ENCODE measurements around the gene ZC3H14.

ZC3H14 gene

DNA sequence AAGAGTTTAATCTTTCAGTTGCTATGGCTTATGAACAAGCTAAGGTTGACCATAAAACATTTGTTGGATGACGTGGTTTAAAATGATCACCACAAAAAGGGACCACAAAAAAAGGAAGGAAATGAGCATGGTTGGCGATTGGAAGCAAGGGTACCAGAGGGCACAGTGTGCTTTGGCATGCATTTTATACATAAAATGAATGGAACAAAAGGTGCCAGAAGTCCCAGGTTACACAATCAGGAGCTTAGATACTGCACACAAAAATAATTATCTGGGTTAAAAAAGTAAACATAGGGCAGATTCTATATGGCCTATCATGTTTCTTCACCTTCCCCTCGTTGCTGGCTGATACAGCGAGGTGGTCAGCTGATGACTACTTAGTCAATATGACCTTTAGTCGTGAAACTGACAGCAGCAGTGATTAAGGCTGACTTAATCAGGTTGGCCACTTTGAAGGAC is 50.7 kb downstream of the ZC3H14 start:
- DNase-seq = no peak

DNA sequence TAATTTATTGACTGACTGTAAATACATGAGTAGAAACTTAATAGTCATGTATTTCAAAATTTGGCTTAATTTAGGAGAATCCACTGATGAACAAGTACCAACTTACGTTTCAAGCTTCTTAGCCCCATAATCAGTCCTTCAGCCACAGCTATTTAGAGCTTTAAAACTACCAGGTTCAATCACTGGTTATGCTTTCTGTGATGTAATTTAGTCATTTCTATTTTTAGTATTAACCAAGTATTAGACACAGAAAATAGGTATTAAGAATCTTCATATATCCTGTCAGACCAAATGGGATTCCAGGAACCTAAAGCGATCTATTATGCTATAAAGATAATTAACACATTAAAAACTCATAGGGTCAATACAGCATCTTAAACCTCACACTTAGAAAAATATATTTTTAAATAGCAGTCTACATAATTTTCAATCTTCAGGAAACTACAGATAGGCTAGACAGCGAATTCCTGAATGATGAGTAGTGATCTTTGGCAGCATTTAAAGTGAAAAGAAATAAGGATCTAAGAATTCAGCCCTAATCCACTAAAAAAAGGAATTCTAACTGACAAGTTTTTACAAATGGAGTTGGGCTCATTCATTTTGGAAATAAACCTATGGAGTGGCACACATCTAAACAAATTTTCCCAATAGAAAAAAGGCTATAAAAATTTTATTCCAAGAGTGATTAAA is 51.5 kb downstream of the ZC3H14 start:
- no peak for DNase-seq

DNA sequence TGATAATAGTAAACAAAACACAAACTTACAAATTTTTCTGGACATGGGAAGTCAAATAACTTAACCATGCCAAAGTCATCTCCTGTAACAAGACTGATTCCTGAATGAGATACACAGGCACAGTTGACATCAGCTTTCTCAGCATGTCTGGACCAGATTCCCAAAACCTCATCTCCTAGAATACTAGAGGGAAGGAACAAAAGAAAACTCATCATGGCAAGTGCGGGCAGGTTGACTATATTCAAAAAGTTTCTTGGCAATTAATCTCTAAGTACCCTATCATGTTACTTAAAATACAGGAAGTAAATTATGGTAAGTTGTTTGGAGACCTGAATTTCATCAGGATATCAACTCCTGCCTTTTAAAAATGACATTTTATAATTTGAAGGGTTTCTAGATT is 53.9 kb downstream of the ZC3H14 start:
- no peak for DNase-seq

DNA sequence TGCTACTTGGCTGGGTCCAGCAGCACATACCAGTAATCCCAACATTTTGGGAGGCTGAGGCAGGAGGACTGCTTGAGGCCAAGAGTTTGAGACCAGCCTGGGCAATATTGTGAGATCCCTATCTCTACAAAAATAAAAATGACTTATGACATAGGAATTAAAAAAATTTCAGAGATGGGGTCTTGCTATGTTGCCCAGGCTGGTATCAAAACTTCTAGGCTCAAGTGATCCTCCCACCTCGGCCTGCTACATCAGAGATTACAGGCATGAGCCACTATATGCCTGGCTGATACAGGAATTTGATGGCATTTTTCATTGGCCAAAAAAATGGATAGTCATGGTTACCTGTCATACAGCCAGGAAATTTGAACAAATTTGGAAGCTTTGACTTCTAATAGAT is 54.6 kb downstream of the ZC3H14 start:
- no peak for DNase-seq

DNA sequence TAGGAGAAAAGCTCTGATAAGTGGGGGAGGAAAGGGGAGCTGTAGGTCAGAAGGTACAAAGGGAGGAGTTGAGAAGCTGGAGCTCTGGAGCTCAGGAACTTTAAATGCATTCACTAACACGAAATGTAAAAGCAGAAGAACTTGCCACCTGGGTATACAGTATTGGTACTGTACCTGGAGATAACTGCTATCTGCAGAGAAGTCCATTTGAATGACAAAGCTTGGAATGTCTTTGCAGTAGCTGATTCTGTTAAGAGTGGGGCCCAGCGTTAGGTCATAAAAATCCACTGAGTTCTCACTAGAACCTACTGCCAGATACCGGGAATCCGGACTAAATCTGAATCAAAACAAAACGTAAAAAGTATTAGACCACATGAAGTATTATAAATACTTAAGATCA is 55.6 kb downstream of the ZC3H14 start:
- DNase-seq = no peak

DNA sequence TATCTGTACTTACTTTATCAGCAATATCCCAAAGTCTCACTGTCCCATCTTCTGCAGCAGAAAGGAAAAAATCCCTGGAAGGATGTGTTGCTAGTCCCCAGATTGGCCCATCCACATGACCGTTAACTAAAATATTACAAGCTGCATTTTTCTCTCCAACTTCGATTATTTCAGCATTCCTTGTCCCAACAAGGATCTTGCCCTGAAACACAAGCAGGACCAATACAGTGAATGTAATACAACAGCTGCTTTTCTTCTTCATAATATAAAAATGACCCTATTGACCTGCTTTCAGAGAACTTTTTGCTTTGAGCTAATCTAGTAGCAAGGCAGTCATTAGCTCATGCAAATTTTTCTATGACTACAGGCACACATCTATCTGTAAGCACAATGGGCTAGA is 58.3 kb downstream of the ZC3H14 start:
- DNase-seq = no peak

DNA sequence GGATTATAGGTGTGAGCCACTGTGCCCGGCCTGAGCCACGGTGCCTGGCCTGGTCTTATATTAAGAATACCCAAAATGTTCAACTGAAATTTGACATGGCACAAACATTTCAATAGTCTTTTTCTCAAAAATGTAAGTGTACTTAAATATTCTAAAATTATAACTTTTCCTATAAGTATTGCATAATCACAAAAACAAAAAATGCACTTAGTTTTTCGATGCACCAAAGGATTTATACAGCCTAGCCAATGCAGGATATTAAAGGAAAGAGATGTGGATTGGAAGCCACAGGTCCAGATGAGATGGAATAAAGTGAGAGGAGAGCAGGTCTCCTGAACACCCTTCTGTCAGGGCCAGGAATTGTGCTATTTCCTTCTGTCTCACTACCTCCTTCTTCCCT is 62.8 kb downstream of the ZC3H14 start:
- DNase-seq = no peak

DNA sequence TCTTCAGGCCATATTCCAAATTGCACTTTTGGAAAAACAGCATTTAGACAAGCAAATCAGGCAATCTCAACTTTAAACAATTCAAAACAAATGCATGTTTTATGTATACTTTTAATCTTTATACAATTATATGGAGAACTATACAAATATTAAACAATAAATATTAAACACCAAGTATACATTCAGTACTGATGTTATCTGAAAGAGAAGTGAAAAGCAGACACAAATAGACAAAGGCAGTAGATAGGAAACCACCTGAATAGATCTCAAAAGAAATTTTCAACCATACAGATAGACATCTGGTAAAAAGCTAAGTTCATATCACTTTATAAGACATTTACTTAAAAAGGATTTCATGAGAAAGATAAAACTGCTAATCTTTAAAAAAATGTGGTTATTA is 65.2 kb downstream of the ZC3H14 start:
- no peak for DNase-seq

DNA sequence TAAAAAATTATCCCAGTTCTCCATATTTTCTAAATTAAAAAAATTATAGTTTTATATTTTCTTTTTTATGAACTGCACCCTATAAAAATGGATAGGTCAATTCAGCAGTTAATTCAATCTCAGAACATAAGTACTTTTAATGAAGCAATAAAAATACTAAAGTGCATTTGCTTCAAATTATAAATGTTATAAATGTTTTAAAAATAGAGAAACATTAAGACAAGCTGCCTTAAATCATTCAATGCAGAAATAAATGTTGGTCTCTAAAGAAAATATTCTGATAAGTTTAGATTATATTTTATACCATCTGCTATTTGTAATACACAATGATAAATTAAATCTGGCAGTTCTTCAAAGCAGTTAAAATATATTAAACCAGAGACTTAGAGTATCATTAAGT is 65.6 kb downstream of the ZC3H14 start:
- DNase-seq = no peak

DNA sequence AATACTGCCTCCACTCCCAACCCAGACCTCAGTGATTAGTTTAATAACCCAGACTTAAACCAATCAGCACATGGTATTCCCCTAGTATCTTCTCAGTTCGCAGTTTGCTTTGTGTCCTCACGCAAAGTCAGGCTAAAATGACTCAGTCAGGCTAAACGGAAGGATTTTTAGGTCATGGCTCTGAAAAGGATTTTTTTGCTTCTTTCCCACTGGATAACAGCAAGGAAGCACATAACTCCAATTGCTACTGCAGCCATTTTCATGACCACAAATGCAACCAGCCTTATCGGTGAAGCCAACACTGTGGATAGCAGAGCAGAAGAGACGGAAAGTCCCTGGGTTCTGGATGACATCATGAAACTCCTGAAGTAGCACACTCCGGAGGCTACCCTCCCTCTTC is 67.7 kb downstream of the ZC3H14 start:
- no peak for DNase-seq

DNA sequence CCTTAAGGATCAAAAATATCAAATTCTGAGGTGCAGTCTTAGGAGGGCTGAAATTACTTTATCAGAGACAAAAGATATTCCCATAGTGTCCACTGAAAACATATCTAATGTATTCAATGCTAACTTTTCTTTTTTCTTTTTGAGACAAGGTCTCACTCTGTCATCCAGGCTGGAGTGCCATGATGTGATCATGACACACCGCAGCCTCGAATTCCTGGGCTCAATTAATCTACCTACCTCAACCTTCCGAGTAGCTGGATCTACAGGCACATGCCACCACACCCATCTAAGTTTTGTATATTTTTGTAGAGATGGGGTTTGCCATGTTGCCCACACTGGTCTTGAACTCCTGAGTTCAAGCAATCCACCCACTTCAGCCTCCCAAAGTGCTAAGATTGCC is 68.3 kb downstream of the ZC3H14 start:
- DNase-seq = no peak

DNA sequence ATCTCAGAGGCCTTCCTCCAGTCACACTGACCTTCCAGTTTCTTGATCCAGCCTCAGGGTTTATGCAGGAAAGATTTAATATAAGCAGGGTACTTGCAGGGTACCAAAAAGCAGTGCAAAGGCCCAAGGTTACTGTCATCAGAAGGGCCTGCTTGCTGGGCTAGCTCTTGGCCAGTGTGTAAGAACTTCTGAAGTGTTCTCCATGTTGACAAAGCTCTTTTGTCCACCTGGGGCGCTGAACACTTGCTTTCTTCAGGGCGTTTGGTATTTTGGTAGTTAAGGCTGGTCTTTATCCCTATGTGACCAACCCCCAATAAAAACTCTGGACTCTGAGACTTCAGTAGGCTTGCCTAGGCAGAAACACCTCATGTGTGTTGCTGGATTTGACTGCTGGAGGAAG is 69.7 kb downstream of the ZC3H14 start:
- DNase-seq = no peak

DNA sequence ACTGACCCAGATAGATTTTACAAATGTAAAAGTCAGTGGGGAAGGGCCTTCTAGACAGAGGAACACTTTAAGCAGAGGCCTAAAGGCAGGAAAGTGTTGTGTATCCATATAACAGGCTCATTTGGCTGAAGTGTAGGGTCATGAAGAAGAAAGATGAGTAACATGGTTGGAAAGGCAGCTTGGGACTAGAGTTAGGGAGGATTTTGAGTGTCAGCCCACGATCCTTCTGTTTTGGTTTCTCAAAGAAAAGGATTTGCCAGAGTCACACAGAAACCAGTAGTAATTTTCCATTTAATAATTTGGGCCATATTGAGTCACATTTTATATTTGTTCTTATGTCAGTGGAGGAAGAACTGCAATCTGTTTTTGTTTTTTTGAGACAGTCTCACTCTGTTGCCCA is 76.4 kb downstream of the ZC3H14 start:
- DNase-seq = no peak

DNA sequence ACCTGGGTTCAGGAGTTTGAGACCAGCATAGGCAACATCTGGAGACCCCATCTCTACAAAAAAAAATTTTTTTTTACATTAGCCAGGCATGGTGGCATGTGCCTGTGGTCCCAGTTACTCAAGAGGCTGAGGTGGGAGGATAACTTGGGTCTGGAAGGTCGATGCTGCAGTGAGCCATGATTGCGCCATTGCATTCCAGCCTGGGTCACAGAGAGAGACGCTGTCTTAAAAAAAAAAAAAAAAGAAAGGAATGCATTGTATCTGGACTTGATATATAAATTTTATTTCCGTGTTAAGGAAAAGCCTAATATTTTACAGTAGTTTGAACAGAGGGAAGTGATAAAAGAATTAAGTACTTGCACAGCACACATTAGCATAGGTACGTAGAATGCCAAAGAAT is 97.2 kb downstream of the ZC3H14 start:
- DNase-seq = no peak

DNA sequence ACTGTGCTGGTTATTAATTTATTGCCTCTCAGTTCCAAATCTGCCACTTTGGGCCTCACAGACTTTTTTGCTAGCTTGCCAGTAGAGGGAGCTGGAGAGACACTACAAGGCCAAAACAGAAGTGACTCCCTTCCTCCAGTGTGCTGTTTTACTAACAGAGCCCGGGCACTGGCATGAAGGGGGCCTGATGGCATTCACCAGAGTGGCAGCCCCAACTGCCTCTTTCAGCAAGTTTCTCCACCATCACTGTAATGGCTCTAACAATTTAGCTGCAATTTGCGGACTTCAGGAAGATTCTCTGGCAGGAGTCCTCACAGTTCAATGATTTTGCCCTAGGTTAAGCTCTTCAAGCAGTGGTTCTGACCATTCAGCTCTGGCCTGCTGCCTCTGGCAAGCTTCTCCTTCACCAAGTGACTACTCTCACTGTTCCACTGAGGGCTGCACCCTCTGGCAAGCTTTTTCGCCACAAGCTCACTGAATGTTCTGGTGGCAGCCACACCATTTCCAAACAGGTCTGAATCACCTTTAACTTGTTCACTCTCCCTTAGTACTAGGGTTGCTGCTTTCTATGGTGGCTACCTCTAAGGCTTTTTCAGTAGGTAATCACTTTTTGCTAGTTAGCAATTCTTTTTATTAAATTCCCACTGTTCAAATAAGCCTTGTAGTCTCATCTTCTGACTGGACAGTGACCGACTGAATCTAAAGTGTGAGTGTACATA is 104.9 kb downstream of the ZC3H14 start:
- DNase-seq = peak; percentile 58

DNA sequence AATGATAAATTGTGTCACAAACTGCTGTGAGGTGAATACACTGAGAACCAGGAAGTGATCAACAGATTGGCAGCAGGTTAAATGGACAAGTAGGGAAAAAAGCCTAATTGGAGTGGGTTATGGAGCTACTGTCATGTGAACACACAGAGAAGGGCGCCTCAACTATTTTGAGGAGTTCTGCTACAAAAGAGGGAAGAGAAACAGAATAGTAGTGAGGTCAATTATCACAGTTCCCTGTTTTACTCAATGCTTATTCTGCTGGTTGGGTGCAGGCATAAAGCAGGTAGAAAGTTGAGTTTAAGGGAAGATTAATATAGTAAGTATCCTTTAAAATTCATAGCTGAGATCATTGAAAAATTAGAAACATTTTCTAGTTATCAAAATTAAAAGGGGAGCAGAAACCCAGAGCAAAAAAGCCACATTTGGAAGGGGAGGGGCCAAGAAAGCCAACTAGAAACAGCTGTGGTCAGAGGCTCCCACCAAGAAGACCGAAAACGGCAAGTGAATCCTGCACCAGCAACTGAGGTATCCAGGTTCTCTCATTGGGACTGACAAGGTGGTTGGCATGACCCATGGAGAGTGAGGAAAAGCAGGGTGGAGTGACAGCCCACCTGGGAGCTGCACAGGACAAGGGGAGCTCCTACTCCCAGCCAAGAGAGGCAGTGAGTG is 105.7 kb downstream of the ZC3H14 start:
- no peak for DNase-seq

DNA sequence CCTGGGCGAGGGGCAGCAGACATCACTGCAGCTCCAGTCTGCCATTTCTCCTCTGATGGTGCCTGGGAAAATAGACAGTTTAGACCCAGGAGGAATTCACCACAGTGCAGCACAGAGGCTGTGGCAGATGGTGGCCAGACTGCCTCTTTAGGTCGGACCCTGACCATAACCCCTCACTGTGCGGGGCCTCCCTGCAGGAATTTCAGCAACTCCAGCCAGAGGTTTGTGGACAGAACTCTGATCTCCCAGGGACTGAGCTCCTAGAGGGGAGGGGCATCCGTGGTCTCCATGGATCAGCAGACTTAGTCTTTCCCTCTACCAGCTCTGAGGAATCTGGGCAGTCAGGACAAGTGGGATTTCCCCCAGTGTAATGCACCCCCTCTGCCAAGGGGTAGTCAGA is 106.5 kb downstream of the ZC3H14 start:
- DNase-seq = no peak
